GM18505 (cell line): ENCODE data around the gene PHACTR3.

Experiments
- ATAC-seq: cut with Tn5 transposase; IDR thresholded peaks from one replicate; pipeline ENCODE4 v1.9.1; 2021; ENCODE audit not compliant: unreplicated experiment
- POLR2A ChIP-seq: IDR thresholded peaks from 4 replicates; pipeline ENCODE4 v1.6.1; 2011; ENCODE audit warnings: borderline replicate concordance; ENCODE audit not compliant: insufficient read depth, insufficient read length; ENCODE audit errors: extremely low read depth

Gene PHACTR3

GRCh38 chr20:59731376-59731775, 127.0 kb downstream of the PHACTR3 start:
- no peak for TF ChIP-seq POLR2A
- no peak for ATAC-seq

- ATAC-seq = no peak
- no peak for TF ChIP-seq POLR2A
These were observed 129.0 kb downstream of the PHACTR3 start for GRCh38 chr20:59733351-59733750.

GRCh38 chr20:59735486-59735885, 131.1 kb downstream of the PHACTR3 start:
- no peak for TF ChIP-seq POLR2A
- ATAC-seq = no peak

GRCh38 chr20:59735917-59736316, 131.6 kb downstream of the PHACTR3 start:
- no peak for TF ChIP-seq POLR2A
- no peak for ATAC-seq

GRCh38 chr20:59736366-59736765, 132.0 kb downstream of the PHACTR3 start:
- no peak for TF ChIP-seq POLR2A

GRCh38 chr20:59737073-59737666, 132.8 kb downstream of the PHACTR3 start:
- no peak for ATAC-seq
- TF ChIP-seq POLR2A = no peak

More at GRCh38 chr20:59736366-59736765, 132.0 kb downstream of the PHACTR3 start:
- no peak for ATAC-seq

GRCh38 chr20:59737816-59738215, 133.5 kb downstream of the PHACTR3 start:
- ATAC-seq = no peak
- TF ChIP-seq POLR2A = no peak

- ATAC-seq = no peak
- TF ChIP-seq POLR2A = no peak
These were observed 134.5 kb downstream of the PHACTR3 start for GRCh38 chr20:59738851-59739250.

GRCh38 chr20:59740621-59741020, 136.3 kb downstream of the PHACTR3 start:
- TF ChIP-seq POLR2A = no peak
- no peak for ATAC-seq

- ATAC-seq = no peak
- TF ChIP-seq POLR2A = no peak
These were observed 136.7 kb downstream of the PHACTR3 start for GRCh38 chr20:59741073-59741472.

GRCh38 chr20:59742351-59743095, 138.2 kb downstream of the PHACTR3 start:
- no peak for ATAC-seq
- TF ChIP-seq POLR2A = no peak

- no peak for ATAC-seq
- no peak for TF ChIP-seq POLR2A
These were observed 139.0 kb downstream of the PHACTR3 start for GRCh38 chr20:59743308-59743707.

GRCh38 chr20:59743767-59744485, 139.6 kb downstream of the PHACTR3 start:
- peak; percentile 62 for ATAC-seq
- no peak for TF ChIP-seq POLR2A

GRCh38 chr20:59744756-59745155, 140.4 kb downstream of the PHACTR3 start:
- TF ChIP-seq POLR2A = no peak
- no peak for ATAC-seq
